PFSK-1 (cell line): Measurements from ENCODE around the gene RASSF7. TPM values are rescaled to one million over a fixed set of nuclear protein-coding genes. Genes with fewer than 3 reads are reported as not detected.

Source experiments
- FOXP2 ChIP-seq: optimal IDR thresholded peaks from 2 replicates; pipeline ENCODE3; 2011; ENCODE audit warnings: borderline replicate concordance, control low read depth, inconsistent platforms; ENCODE audit not compliant: insufficient read depth; ENCODE audit errors: extremely low read length, extremely low read depth
- POLR2AphosphoS5 ChIP-seq: IDR thresholded peaks from 2 replicates; pipeline ENCODE4 v1.6.1; 2012; ENCODE audit warnings: low read depth, mild to moderate bottlenecking, control low read depth, low read length, moderate library complexity
- SIN3A ChIP-seq: IDR thresholded peaks from 2 replicates; pipeline ENCODE4 v1.6.1; 2012; ENCODE audit warnings: mild to moderate bottlenecking, low read length, moderate library complexity, borderline replicate concordance; ENCODE audit not compliant: insufficient read depth
- TAF1 ChIP-seq: IDR thresholded peaks from 2 replicates; pipeline ENCODE4 v1.6.1; 2012; ENCODE audit warnings: low read length, control low read depth, borderline replicate concordance; ENCODE audit not compliant: insufficient read depth
- polyA plus RNA-seq: library from polyadenylated mRNA; unstranded; fragments of >200 nt; gene quantifications from one replicate; pipeline ENCODE4 v1.2.1, GENCODE V29; 2012; ENCODE audit warnings: low read depth, missing spikeins; ENCODE audit not compliant: insufficient read length
- TF ChIP-seq, protein P1 (sequence below), 2 experiments: IDR thresholded peaks; 2 replicates each; pipeline versions ENCODE4 v1.6.1 to v1.8.0; 2011 to 2012; ENCODE audit warnings: low read depth in 2 of 2, low read length in 2 of 2, control low read depth in 1 of 2, inconsistent platforms in 1 of 2, mild to moderate bottlenecking in 1 of 2, moderate library complexity in 1 of 2; ENCODE audit not compliant: insufficient read depth in 1 of 2

The RASSF7 gene, protein sequence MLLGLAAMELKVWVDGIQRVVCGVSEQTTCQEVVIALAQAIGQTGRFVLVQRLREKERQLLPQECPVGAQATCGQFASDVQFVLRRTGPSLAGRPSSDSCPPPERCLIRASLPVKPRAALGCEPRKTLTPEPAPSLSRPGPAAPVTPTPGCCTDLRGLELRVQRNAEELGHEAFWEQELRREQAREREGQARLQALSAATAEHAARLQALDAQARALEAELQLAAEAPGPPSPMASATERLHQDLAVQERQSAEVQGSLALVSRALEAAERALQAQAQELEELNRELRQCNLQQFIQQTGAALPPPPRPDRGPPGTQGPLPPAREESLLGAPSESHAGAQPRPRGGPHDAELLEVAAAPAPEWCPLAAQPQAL
- 16.9 TPM for polyA plus RNA-seq

DNA sequence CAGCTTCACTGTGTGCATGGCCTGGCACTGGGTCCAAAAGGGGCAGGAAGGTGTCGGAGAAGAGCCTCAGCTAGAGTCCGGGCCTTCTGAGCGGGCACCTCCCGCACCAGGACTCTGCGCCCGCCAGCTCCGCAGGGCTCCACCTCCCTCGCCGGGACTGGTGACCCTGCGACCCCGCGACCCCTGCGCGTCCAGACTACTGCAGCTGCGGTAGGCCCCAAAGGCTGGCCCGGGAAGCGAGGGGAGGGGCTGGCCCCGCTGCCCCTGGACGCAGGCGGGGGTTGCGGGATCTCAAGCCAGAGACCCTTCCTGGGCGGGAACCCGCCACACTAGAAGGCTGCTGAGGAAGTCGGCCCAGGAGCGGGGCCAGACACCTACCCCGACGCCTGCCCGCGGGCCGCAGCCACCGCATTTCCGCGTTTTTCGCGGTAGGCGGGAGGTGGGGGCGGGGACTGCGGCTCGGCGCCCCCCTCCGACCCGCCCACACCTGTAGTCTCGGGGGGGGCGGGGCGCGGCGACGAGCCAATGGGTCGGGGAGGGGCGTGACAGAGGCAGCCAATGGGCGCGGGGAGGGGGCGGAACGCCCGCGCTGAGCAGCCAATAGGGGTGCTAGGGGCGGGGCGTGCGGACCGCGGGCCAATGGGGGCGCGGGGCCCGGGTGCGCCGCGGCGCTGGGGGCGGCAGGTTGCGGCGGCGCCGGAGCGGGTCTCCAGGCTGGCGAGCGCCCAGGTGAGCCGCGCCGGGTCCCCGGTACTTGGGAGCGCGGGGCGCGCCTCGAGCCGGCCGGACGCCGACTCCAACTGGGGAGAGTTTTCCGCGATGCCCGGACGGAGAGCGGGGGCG, at the start of gene RASSF7, which contains the start of gene LMNTD2:
Gene RASSF7, plus strand, starts transcription at position 666 of the 843 bp plus-strand sequence. CDS start 799 bp downstream, outside the sequence.
Gene LMNTD2, minus strand, starts transcription at position 434 of the 843 bp plus-strand sequence. Its CDS starts 22 bp downstream, at position 412.
- TF ChIP-seq SIN3A (no peak), POLR2AphosphoS5 (0 out of 2 replicates have a peak, but pooled peaks have one; percentile 50)

DNA sequence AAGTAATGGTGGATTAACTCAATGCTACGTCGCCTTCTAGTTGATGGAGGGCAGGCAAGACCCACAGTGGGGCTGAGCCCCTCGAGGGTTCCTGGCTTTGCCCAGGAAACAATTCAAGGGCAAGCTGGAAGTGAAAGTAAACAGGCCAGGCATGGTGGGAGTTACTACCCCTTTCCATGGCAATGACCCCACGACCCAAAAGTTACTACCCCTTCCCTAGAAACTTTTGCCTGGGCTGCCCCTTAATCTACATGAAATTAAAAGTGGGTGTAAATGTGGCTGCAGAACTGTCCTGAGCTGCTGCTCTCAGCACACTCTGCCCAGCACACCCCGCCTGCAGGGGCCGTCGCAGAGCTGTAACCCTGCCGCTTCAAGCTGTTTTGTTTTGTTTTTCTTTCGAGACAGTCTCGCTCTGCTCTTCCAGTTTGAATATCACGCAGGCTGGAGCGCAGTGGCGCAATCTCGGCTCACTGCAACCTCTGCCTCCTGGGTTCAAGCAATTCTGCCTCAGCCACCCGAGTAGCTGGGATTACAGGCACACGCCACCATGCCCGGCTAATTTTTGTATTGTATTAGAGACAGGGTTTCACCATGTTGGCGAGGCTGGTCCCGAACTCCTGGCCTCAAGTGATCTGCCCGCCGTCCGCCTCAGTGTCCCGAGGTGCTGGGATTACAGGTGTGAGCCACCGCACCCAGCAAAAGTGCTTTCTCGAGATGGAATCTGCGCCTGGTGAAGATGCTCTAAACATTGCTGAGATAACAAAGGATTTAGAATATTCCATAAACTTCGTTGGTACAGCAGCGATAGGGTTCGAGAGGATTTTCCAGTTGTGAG, 47.8 kb upstream of the RASSF7 start:
- no peak for TF ChIP-seq SIN3A
- TF ChIP-seq FOXP2: no peak
- no peak for TF ChIP-seq POLR2AphosphoS5
- no peak for TF ChIP-seq TAF1
- TF ChIP-seq, protein P1, sequence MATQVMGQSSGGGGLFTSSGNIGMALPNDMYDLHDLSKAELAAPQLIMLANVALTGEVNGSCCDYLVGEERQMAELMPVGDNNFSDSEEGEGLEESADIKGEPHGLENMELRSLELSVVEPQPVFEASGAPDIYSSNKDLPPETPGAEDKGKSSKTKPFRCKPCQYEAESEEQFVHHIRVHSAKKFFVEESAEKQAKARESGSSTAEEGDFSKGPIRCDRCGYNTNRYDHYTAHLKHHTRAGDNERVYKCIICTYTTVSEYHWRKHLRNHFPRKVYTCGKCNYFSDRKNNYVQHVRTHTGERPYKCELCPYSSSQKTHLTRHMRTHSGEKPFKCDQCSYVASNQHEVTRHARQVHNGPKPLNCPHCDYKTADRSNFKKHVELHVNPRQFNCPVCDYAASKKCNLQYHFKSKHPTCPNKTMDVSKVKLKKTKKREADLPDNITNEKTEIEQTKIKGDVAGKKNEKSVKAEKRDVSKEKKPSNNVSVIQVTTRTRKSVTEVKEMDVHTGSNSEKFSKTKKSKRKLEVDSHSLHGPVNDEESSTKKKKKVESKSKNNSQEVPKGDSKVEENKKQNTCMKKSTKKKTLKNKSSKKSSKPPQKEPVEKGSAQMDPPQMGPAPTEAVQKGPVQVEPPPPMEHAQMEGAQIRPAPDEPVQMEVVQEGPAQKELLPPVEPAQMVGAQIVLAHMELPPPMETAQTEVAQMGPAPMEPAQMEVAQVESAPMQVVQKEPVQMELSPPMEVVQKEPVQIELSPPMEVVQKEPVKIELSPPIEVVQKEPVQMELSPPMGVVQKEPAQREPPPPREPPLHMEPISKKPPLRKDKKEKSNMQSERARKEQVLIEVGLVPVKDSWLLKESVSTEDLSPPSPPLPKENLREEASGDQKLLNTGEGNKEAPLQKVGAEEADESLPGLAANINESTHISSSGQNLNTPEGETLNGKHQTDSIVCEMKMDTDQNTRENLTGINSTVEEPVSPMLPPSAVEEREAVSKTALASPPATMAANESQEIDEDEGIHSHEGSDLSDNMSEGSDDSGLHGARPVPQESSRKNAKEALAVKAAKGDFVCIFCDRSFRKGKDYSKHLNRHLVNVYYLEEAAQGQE (IDR thresholded peaks at IDR 0.05; ENCODE audit: insufficient read depth in 1 of 2, low read depth in 2 of 2, low read length in 2 of 2): no peak

DNA sequence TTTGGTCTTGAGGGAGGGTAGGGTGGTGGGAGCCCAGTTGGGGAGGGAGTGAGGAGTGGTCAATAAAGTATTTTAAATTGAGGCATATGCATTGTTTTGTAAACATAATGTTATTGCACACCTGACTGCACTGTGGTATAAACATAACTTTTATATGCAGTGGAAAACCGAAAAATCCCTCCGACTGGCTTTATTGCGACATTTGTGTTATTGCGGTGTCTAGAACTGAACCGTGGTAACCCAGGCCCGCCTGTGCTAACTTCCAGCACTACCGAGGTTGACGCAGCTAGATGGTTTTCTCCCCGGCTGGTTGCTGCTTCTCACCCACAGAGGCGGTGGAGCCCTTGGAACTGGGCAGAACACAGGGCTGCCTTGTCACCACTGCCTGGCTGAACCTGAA, 46.2 kb upstream of the RASSF7 start:
- TF ChIP-seq, protein P1 (IDR thresholded peaks at IDR 0.05; ENCODE audit: insufficient read depth in 1 of 2, low read depth in 2 of 2, low read length in 2 of 2): no peak
- TF ChIP-seq POLR2AphosphoS5: no peak

DNA sequence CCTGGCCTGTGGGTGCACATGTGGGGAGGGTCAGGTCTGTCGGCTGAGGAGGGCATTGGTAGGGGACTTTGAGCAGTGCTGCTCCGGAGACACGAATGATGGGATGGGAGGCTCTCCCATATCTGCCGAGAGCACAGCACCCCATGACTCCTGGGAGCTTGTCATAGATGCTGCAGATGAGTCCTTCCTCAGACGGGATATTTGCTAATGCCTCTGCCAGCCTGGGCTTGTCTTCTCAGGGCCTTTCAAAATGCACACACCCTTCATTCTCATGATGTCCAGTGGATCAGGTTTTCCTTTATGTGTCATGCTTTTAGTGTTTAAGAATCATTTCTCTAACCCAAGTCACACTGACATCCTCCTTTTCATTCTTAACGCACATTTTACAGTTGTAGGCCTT, 45.6 kb upstream of the RASSF7 start:
- TF ChIP-seq, protein P1 (IDR thresholded peaks at IDR 0.05; ENCODE audit: insufficient read depth in 1 of 2, low read depth in 2 of 2, low read length in 2 of 2): no peak
- TF ChIP-seq TAF1 (no peak), FOXP2 (no peak)

DNA sequence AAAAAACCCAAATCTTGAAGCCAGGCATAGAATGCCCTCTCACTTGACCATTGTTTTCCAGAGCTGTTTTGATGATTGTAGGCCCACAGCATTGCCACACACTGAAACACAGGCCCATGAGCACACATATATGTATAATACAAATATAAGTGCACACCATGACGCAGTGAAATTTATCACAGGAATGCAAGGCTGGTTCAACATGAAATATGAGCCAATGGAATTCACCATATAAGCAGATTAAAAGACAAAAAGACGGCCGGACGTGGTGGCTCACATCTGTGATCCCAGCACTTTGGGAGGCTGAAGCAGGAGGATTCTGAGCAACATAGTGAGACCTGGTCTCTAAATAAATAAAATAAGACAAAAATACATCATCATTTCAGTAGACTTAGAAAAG, 44.4 kb upstream of the RASSF7 start:
- TF ChIP-seq SIN3A (no peak), POLR2AphosphoS5 (no peak), TAF1 (no peak), FOXP2 (no peak)
- TF ChIP-seq, protein P1 (IDR thresholded peaks at IDR 0.05; ENCODE audit: insufficient read depth in 1 of 2, low read depth in 2 of 2, low read length in 2 of 2): no peak
